ENCODE results near the gene DNMT1.

DNA sequence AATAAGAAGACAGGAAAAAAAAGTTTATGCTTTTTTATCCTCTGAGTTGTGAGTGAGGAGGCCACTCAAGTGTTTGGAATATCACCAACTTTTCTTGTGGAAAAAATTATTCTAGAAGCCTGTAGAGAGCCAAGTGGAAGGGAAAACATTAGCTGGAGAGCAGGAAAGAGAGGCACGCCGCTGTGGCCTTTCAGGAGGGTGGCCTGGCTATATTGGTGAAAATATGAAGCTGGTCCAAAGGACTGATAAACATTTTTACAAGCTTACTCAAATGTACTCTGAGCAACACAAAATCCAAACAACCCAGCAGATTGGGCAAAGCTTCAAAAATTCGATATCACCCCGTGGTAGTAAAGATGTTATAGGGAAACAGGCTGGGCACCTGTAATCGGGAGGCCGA lies 72.7 kb downstream of the DNMT1 start:
- TF ChIP-seq, protein P1, sequence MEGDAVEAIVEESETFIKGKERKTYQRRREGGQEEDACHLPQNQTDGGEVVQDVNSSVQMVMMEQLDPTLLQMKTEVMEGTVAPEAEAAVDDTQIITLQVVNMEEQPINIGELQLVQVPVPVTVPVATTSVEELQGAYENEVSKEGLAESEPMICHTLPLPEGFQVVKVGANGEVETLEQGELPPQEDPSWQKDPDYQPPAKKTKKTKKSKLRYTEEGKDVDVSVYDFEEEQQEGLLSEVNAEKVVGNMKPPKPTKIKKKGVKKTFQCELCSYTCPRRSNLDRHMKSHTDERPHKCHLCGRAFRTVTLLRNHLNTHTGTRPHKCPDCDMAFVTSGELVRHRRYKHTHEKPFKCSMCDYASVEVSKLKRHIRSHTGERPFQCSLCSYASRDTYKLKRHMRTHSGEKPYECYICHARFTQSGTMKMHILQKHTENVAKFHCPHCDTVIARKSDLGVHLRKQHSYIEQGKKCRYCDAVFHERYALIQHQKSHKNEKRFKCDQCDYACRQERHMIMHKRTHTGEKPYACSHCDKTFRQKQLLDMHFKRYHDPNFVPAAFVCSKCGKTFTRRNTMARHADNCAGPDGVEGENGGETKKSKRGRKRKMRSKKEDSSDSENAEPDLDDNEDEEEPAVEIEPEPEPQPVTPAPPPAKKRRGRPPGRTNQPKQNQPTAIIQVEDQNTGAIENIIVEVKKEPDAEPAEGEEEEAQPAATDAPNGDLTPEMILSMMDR (IDR thresholded peaks at IDR 0.05): no peak
- TF ChIP-seq POLR2AphosphoS5 (IDR thresholded peaks at IDR 0.05; ENCODE audit: low read depth, low read length): no peak
